Smooth muscle cell (in vitro differentiated cells): ENCODE measurements around the gene ZSCAN2. TPM values are rescaled to one million over a fixed set of nuclear protein-coding genes. Genes with fewer than 3 reads are reported as not detected.
"Not testable (repeated sequence)": the region's sequence is repeated elsewhere in the genome, so short reads cannot be mapped to it uniquely, and the experiment has no call there.

Source experiments
- DNase-seq: peaks from one replicate; lab custom pipeline; 2025; ENCODE audit not compliant: unreplicated experiment; lab: John Stamatoyannopoulos, UW
- H2AFZ ChIP-seq: fragments of 200-600 bp; sonication (generic); 2 replicates; pipeline ENCODE4 v1.6.0; 2016; ENCODE audit warnings: antibody characterized with exemption, low read depth, mild to moderate bottlenecking
- H3F3A ChIP-seq: fragments of 200-600 bp; sonication (generic); 2 replicates; pipeline ENCODE4 v1.6.0; 2017; ENCODE audit warnings: antibody characterized with exemption, low read depth
- H3K27ac ChIP-seq: fragments of 200-600 bp; sonication (generic); 2 replicates; pipeline ENCODE4 v1.5.1; 2016; ENCODE audit warnings: low read depth, mild to moderate bottlenecking
- H3K27me3 ChIP-seq: fragments of 200-600 bp; sonication (generic); 2 replicates; pipeline ENCODE4 v1.6.1; 2016; ENCODE audit warnings: low read depth, mild to moderate bottlenecking
- H3K36me3 ChIP-seq: fragments of 200-600 bp; sonication (generic); 2 replicates; pipeline ENCODE4 v1.5.1; 2016; ENCODE audit warnings: low read depth
- H3K4me1 ChIP-seq: fragments of 200-600 bp; sonication (generic); 2 replicates; pipeline ENCODE4 v1.5.1; 2016; ENCODE audit warnings: low read depth
- H3K4me2 ChIP-seq: fragments of 200-600 bp; sonication (generic); 2 replicates; pipeline ENCODE4 v1.6.0; 2016; ENCODE audit warnings: mild to moderate bottlenecking
- H3K4me3 ChIP-seq: fragments of 200-600 bp; sonication (generic); 2 replicates; pipeline ENCODE4 v1.5.1; 2016; ENCODE audit warnings: mild to moderate bottlenecking
- H3K79me2 ChIP-seq: fragments of 200-600 bp; sonication (generic); 2 replicates; pipeline ENCODE4 v1.6.0; 2016; ENCODE audit warnings: low read depth, mild to moderate bottlenecking
- H3K9ac ChIP-seq: fragments of 200-600 bp; sonication (generic); 2 replicates; pipeline ENCODE4 v1.6.0; 2016; ENCODE audit warnings: low read depth
- H3K9me3 ChIP-seq: fragments of 200-600 bp; sonication (generic); replicated peaks from 2 replicates; pipeline ENCODE4 v1.5.1; 2016; ENCODE audit warnings: low read depth
- H4K20me1 ChIP-seq: fragments of 200-600 bp; sonication (generic); 2 replicates; pipeline ENCODE4 v1.6.0; 2016; ENCODE audit warnings: low read depth
- WGBS: methylation state at CpG from one replicate; pipeline ENCODE4 v1.1.7; 2016; ENCODE audit warnings: low lambda C conversion rate; 5-methylcytosine and 5-hydroxymethylcytosine counted together
- polyA plus RNA-seq: library from polyadenylated mRNA; unstranded; fragments of >200 nt; fragmentation: Nextera tagmentation; extraction: Ambion mirVana; gene quantifications from 2 replicates; pipeline ENCODE4 v1.2.1, GENCODE V29; 2016
- total RNA-seq: library from RNA; depleted of rRNA; stranded (reverse); fragments of >200 nt; gene quantifications from 2 replicates; pipeline ENCODE4 v1.2.3, GENCODE V29; 2014
- TF ChIP-seq, protein P1 (sequence below): fragments of 200-600 bp; sonication (generic); IDR thresholded peaks from 2 replicates; pipeline ENCODE4 v1.5.1; 2017; ENCODE audit warnings: borderline replicate concordance, mild to moderate bottlenecking, antibody characterized with exemption; ENCODE audit not compliant: insufficient read depth, poor library complexity, severe bottlenecking

Gene ZSCAN2
- total and polyA plus RNA-seq, 2 experiments from 2014 or later, result 6.9 to 15.4 TPM

GRCh38 chr15:84633311-84634227 lies 32.8 kb downstream of the ZSCAN2 start:
- H3K79me2 ChIP-seq, result peaks cover 23% of the 10 kb centered on the region
- peak overlapping the region; percentile 10 for H3K27ac ChIP-seq
- H3K4me2 ChIP-seq, result peak overlapping the region; percentile 95
- H3K27me3 ChIP-seq, result no peaks in the 10 kb centered on the region
- no peaks in the 10 kb centered on the region for H3K36me3 ChIP-seq
- H4K20me1 ChIP-seq, result peaks cover 50% of the 10 kb centered on the region
- TF ChIP-seq, protein P1, sequence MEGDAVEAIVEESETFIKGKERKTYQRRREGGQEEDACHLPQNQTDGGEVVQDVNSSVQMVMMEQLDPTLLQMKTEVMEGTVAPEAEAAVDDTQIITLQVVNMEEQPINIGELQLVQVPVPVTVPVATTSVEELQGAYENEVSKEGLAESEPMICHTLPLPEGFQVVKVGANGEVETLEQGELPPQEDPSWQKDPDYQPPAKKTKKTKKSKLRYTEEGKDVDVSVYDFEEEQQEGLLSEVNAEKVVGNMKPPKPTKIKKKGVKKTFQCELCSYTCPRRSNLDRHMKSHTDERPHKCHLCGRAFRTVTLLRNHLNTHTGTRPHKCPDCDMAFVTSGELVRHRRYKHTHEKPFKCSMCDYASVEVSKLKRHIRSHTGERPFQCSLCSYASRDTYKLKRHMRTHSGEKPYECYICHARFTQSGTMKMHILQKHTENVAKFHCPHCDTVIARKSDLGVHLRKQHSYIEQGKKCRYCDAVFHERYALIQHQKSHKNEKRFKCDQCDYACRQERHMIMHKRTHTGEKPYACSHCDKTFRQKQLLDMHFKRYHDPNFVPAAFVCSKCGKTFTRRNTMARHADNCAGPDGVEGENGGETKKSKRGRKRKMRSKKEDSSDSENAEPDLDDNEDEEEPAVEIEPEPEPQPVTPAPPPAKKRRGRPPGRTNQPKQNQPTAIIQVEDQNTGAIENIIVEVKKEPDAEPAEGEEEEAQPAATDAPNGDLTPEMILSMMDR, result no peak
- H3K9me3 ChIP-seq, result no peaks in the 10 kb centered on the region
- peak overlapping the region; percentile 67 for H3K4me3 ChIP-seq
- H3F3A ChIP-seq, result peaks cover 6% of the 10 kb centered on the region
- peaks cover 20% of the 10 kb centered on the region for H3K4me1 ChIP-seq
- H2AFZ ChIP-seq, result no peak overlapping the region
- under 1% methylated on average over 102 of the region's 105 CpGs for WGBS
- H3K9ac ChIP-seq, result peak overlapping the region; percentile 30
- peak; percentile 71 for DNase-seq

GRCh38 chr15:84634228-84634837 lies 33.5 kb downstream of the ZSCAN2 start:
- peaks cover 6% of the 10 kb centered on the region for H3F3A ChIP-seq
- peak overlapping the region; percentile 95 for H3K4me2 ChIP-seq
- no peak overlapping the region for H2AFZ ChIP-seq
- H3K27ac ChIP-seq, result no peak overlapping the region
- peaks cover 20% of the 10 kb centered on the region for H3K4me1 ChIP-seq
- 34% methylated on average over 23 of the region's 23 CpGs for WGBS
- H4K20me1 ChIP-seq, result peaks cover 50% of the 10 kb centered on the region
- no peaks in the 10 kb centered on the region for H3K36me3 ChIP-seq
- H3K27me3 ChIP-seq, result no peaks in the 10 kb centered on the region
- H3K9me3 ChIP-seq, result no peaks in the 10 kb centered on the region
- TF ChIP-seq, protein P1, result no peak
- H3K4me3 ChIP-seq, result peak overlapping the region; percentile 67
- no peak overlapping the region for H3K9ac ChIP-seq
- no peak for DNase-seq
- H3K79me2 ChIP-seq, result peaks cover 23% of the 10 kb centered on the region

GRCh38 chr15:84638103-84638502 lies 37.3 kb downstream of the ZSCAN2 start:
- Histone ChIP-seq H3F3A (peaks cover 8% of the 10 kb centered on the region), H3K9me3 (no peaks in the 10 kb centered on the region), H2AFZ (no peak overlapping the region), H3K4me3 (no peak overlapping the region), H3K27ac (no peak overlapping the region), H3K9ac (no peak overlapping the region), H3K4me2 (no peak overlapping the region), H3K79me2 (peaks cover 14% of the 10 kb centered on the region), H3K27me3 (no peaks in the 10 kb centered on the region), H3K4me1 (peaks cover 9% of the 10 kb centered on the region), H3K36me3 (peaks cover 7% of the 10 kb centered on the region), H4K20me1 (peaks cover 44% of the 10 kb centered on the region)
- TF ChIP-seq, protein P1, result no peak
- 84% methylated on average over 3 of the region's 3 CpGs for WGBS
- no peak for DNase-seq

DNA sequence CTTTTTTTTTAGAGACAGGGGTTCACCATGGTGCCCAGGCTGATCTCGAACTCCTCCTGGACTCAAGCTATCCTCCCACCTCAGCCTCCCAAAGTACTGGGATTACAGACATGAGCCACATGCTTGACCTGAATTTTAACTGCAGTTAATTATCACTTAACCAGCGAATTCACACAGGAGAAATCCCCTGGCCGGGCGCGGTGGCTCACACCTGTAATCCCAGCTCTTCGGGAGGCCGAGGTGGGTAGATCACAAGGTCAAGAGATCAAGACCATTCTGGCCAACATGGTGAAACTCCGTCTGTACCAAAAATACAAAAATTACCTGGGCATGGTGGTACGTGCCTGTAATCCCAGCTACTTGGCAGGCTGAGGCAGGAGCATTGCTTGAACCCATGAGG lies 41.1 kb downstream of the ZSCAN2 start:
- H3K27me3 ChIP-seq, H3K36me3 ChIP-seq, H3K79me2 ChIP-seq, H3K9me3 ChIP-seq, H3K27ac ChIP-seq, H2AFZ ChIP-seq, H3K4me1 ChIP-seq, H3K4me3 ChIP-seq, H3K9ac ChIP-seq, H3K4me2 ChIP-seq, DNase-seq: not testable (repeated sequence)
- WGBS, result 99% methylated on average over 9 of the region's 9 CpGs
- Histone ChIP-seq H4K20me1 (peaks cover 10% of the 10 kb centered on the region), H3F3A (peaks cover 14% of the 10 kb centered on the region)

GRCh38 chr15:84642640-84643039 lies 41.8 kb downstream of the ZSCAN2 start:
- Histone ChIP-seq H4K20me1 (peaks cover 15% of the 10 kb centered on the region), H3F3A (peaks cover 14% of the 10 kb centered on the region)
- not testable (repeated sequence) for H3K79me2 ChIP-seq, H3K9ac ChIP-seq, H3K36me3 ChIP-seq, H3K27ac ChIP-seq, H3K27me3 ChIP-seq, H3K4me2 ChIP-seq, H2AFZ ChIP-seq, H3K4me3 ChIP-seq, H3K4me1 ChIP-seq, H3K9me3 ChIP-seq, DNase-seq
- WGBS, result 50% methylated on average over 2 of the region's 2 CpGs
